OCI-LY3 (cell line): ENCODE results near the gene AMBRA1.

Experiments used
- H2AFZ ChIP-seq: fragments of 200-600, 300-600 bp; shearing (Covaris generic); 2 replicates; pipeline ENCODE4 v1.6.0; 2014; ENCODE audit warnings: antibody characterized with exemption, low read depth, low read length
- H3K27ac ChIP-seq: fragments of 200-600, 300-600 bp; sonication (generic); 2 replicates; pipeline ENCODE4 v1.5.1; 2014; ENCODE audit warnings: mild to moderate bottlenecking, low read length, moderate library complexity, mixed read lengths
- H3K27me3 ChIP-seq: fragments of 200-600, 300-600 bp; sonication (generic); 2 replicates; pipeline ENCODE4 v1.6.1; 2014; ENCODE audit warnings: low read depth, low read length, mixed read lengths
- H3K36me3 ChIP-seq: fragments of 200-600, 300-600 bp; sonication (generic); replicated peaks from 2 replicates; pipeline ENCODE3; 2014; ENCODE audit warnings: low read depth, low read length, mixed read lengths
- H3K4me1 ChIP-seq: fragments of 300-600, 200-600 bp; sonication (generic); 2 replicates; pipeline ENCODE4 v1.6.1; 2014; ENCODE audit warnings: low read length, mixed read lengths
- H3K4me2 ChIP-seq: fragments of 200-600, 300-600 bp; sonication (generic); 2 replicates; pipeline ENCODE4 v1.6.1; 2014; ENCODE audit warnings: low read length, mixed read lengths
- H3K4me3 ChIP-seq: fragments of 300-600, 200-600 bp; sonication (generic); 2 replicates; pipeline ENCODE4 v1.5.1; 2014; ENCODE audit warnings: antibody characterized with exemption, mild to moderate bottlenecking, low read length, moderate library complexity
- H3K79me2 ChIP-seq: fragments of 300-600, 200-600 bp; shearing (Covaris generic); 2 replicates; pipeline ENCODE4 v1.6.1; 2014; ENCODE audit warnings: mild to moderate bottlenecking, low read length, mixed read lengths
- H3K9ac ChIP-seq: fragments of 300-600, 200-600 bp; shearing (Covaris generic); 2 replicates; pipeline ENCODE4 v1.6.0; 2014; ENCODE audit warnings: mild to moderate bottlenecking, low read length, moderate library complexity
- H3K9me3 ChIP-seq: fragments of 200-600, 300-600 bp; shearing (Covaris generic); 2 replicates; pipeline ENCODE4 v1.6.1; 2014; ENCODE audit warnings: low read length, mixed read lengths; ENCODE audit not compliant: insufficient read depth
- H4K20me1 ChIP-seq: fragments of 200-600, 300-600 bp; sonication (generic); 2 replicates; pipeline ENCODE4 v1.6.1; 2016; ENCODE audit warnings: low read length, mixed read lengths; ENCODE audit not compliant: insufficient read depth
- EZH2phosphoT487 ChIP-seq: fragments of 200-600 bp; shearing (Covaris generic); IDR thresholded peaks from 2 replicates; pipeline ENCODE4 v1.6.1; 2018; ENCODE audit warnings: antibody characterized with exemption, mixed run types, low read depth
- TF ChIP-seq, protein P1 (sequence below): fragments of 200-600, 300-600 bp; sonication (generic); IDR thresholded peaks from 2 replicates; pipeline ENCODE4 v1.5.1; 2014; ENCODE audit warnings: antibody characterized with exemption, low read length, low read depth

Gene AMBRA1

DNA sequence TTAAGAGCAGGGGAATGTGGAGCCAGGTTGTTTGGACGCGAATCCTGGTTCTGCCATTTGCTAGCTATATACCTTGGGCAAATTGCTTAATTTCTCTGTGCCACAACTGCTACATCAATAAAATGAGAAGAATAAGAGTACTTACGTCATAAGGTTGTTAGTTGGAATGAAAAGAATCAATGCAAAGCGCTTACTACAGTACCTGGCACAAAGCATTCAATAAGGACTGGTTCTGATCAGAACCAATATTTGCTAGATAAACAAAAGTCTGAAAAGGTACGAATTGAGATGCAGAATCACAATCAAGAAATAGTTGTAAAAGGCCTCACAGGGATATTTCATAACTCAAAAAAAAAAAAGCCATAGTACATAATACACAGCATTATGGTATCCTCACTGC is 11.2 kb downstream of the AMBRA1 start:
- Histone ChIP-seq H2AFZ (no peak overlapping the region), H3K27ac (no peak overlapping the region), H4K20me1 (peaks cover 13% of the 10 kb centered on the region; the same call in 1 of the 2 replicates), H3K27me3 (no peaks in the 10 kb centered on the region), H3K79me2 (peaks cover 68% of the 10 kb centered on the region), H3K4me3 (no peak overlapping the region), H3K9me3 (no peaks in the 10 kb centered on the region), H3K36me3 (peaks cover 9% of the 10 kb centered on the region), H3K9ac (no peak overlapping the region), H3K4me2 (no peak overlapping the region), H3K4me1 (no peaks in the 10 kb centered on the region)
- TF ChIP-seq, protein P1, sequence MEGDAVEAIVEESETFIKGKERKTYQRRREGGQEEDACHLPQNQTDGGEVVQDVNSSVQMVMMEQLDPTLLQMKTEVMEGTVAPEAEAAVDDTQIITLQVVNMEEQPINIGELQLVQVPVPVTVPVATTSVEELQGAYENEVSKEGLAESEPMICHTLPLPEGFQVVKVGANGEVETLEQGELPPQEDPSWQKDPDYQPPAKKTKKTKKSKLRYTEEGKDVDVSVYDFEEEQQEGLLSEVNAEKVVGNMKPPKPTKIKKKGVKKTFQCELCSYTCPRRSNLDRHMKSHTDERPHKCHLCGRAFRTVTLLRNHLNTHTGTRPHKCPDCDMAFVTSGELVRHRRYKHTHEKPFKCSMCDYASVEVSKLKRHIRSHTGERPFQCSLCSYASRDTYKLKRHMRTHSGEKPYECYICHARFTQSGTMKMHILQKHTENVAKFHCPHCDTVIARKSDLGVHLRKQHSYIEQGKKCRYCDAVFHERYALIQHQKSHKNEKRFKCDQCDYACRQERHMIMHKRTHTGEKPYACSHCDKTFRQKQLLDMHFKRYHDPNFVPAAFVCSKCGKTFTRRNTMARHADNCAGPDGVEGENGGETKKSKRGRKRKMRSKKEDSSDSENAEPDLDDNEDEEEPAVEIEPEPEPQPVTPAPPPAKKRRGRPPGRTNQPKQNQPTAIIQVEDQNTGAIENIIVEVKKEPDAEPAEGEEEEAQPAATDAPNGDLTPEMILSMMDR, result no peak
- no peak for TF ChIP-seq EZH2phosphoT487

GRCh38 chr11:46577058-46577457 is 16.8 kb downstream of the AMBRA1 start:
- H3K27ac ChIP-seq, result no peak overlapping the region
- H2AFZ ChIP-seq, result no peak overlapping the region
- H4K20me1 ChIP-seq, result peaks cover 16% of the 10 kb centered on the region; the same call in 1 of the 2 replicates
- no peak for TF ChIP-seq EZH2phosphoT487
- TF ChIP-seq, protein P1, result no peak
- H3K4me3 ChIP-seq, result no peak overlapping the region
- no peak overlapping the region for H3K4me2 ChIP-seq
- no peaks in the 10 kb centered on the region for H3K9me3 ChIP-seq
- no peaks in the 10 kb centered on the region for H3K27me3 ChIP-seq
- no peaks in the 10 kb centered on the region; the same call in 1 of the 2 replicates for H3K4me1 ChIP-seq
- peaks cover 79% of the 10 kb centered on the region for H3K79me2 ChIP-seq
- no peak overlapping the region for H3K9ac ChIP-seq
- H3K36me3 ChIP-seq, result peaks cover 9% of the 10 kb centered on the region

GRCh38 chr11:46574656-46575055 is 19.2 kb downstream of the AMBRA1 start:
- H3K4me1 ChIP-seq, result no peaks in the 10 kb centered on the region; the same call in 1 of the 2 replicates
- no peak overlapping the region for H3K27ac ChIP-seq
- no peak overlapping the region for H3K4me3 ChIP-seq
- no peak overlapping the region for H3K4me2 ChIP-seq
- peaks cover 19% of the 10 kb centered on the region; the same call in 1 of the 2 replicates for H4K20me1 ChIP-seq
- H3K27me3 ChIP-seq, result no peaks in the 10 kb centered on the region
- TF ChIP-seq EZH2phosphoT487, result no peak
- TF ChIP-seq, protein P1, result no peak
- peaks cover 9% of the 10 kb centered on the region for H3K36me3 ChIP-seq
- H3K9ac ChIP-seq, result no peak overlapping the region
- H3K9me3 ChIP-seq, result no peaks in the 10 kb centered on the region
- H2AFZ ChIP-seq, result no peak overlapping the region
- peaks cover 76% of the 10 kb centered on the region for H3K79me2 ChIP-seq

- TF ChIP-seq EZH2phosphoT487, result no peak
- TF ChIP-seq, protein P1, result no peak
- Histone ChIP-seq H3K36me3 (peaks cover 4% of the 10 kb centered on the region), H3K4me1 (no peaks in the 10 kb centered on the region; the same call in 1 of the 2 replicates), H3K4me2 (no peak overlapping the region), H3K4me3 (no peak overlapping the region), H3K9ac (no peak overlapping the region), H4K20me1 (0 out of 2 replicates have a peak, but pooled peaks cover 10% of the 10 kb centered on the region), H3K9me3 (no peaks in the 10 kb centered on the region), H3K27ac (no peak overlapping the region), H3K27me3 (no peaks in the 10 kb centered on the region), H3K79me2 (peaks cover 79% of the 10 kb centered on the region), H2AFZ (no peak overlapping the region)
Observed at GRCh38 chr11:46570790-46571398, 22.9 kb downstream of the AMBRA1 start.
